Neutrophil (primary cell): ENCODE measurements around the gene HSFX4.
"Not testable (repeated sequence)": the region's sequence is repeated elsewhere in the genome, so short reads cannot be mapped to it uniquely, and the experiment has no call there.

Experiments used
- H3K27ac ChIP-seq: fragments of 200-600 bp; sonication (generic); 2 replicates; pipeline ENCODE4 v1.5.1; 2016; ENCODE audit warnings: mild to moderate bottlenecking, moderate library complexity
- H3K27me3 ChIP-seq: fragments of 200-600 bp; sonication (generic); 2 replicates; pipeline ENCODE4 v1.6.0; 2016; ENCODE audit warnings: mild to moderate bottlenecking
- H3K36me3 ChIP-seq: fragments of 200-600 bp; sonication (generic); 2 replicates; pipeline ENCODE4 v1.5.1; 2017
- H3K4me1 ChIP-seq, 2 experiments: fragments of 200-600 bp in 1 of 2; sonication (generic) in 1 of 2; 1 replicate in 1 of 2; 2 replicates in 1 of 2; pipeline versions ENCODE4 v1.5.1 to v1.6.1; 2013 to 2016; ENCODE audit warnings: low read depth in 1 of 2, low read length in 1 of 2, mild to moderate bottlenecking in 1 of 2, moderate library complexity in 1 of 2; ENCODE audit not compliant: control insufficient read depth in 1 of 2, insufficient read depth in 1 of 2
- H3K4me3 ChIP-seq, 2 experiments: fragments of 200-600 bp in 1 of 2; sonication (generic) in 1 of 2; 1 replicate in 1 of 2; 2 replicates in 1 of 2; pipeline ENCODE4 v1.5.1; 2013 to 2016; ENCODE audit warnings: low read depth in 1 of 2, low read length in 1 of 2, mild to moderate bottlenecking in 1 of 2, moderate library complexity in 1 of 2
- H3K9me3 ChIP-seq: fragments of 200-600 bp; sonication (generic); 2 replicates; pipeline ENCODE4 v1.5.1; 2016
- CTCF ChIP-seq: fragments of 200-600 bp; sonication (generic); IDR thresholded peaks from 2 replicates; pipeline ENCODE4 v1.5.1; 2016; ENCODE audit warnings: antibody characterized with exemption

Gene HSFX4

GRCh38 chrX:149908727-149909126 lies 20.6 kb upstream of the HSFX4 start:
- H3K4me3 ChIP-seq = no peak overlapping the region
- H3K36me3 ChIP-seq = no peaks in the 10 kb centered on the region
- no peak overlapping the region for H3K27ac ChIP-seq
- no peaks in the 10 kb centered on the region for H3K9me3 ChIP-seq
- H3K4me1 ChIP-seq = no peaks in the 10 kb centered on the region
- H3K27me3 ChIP-seq = no peaks in the 10 kb centered on the region
- TF ChIP-seq CTCF = no peak

GRCh38 chrX:149909324-149910177 lies 19.8 kb upstream of the HSFX4 start:
- Histone ChIP-seq H3K9me3 (no peaks in the 10 kb centered on the region), H3K36me3 (no peaks in the 10 kb centered on the region), H3K27me3 (no peaks in the 10 kb centered on the region), H3K27ac (peak overlapping the region; percentile 42), H3K4me3 (no peak overlapping the region), H3K4me1 (no peaks in the 10 kb centered on the region)
- TF ChIP-seq CTCF = no peak

DNA sequence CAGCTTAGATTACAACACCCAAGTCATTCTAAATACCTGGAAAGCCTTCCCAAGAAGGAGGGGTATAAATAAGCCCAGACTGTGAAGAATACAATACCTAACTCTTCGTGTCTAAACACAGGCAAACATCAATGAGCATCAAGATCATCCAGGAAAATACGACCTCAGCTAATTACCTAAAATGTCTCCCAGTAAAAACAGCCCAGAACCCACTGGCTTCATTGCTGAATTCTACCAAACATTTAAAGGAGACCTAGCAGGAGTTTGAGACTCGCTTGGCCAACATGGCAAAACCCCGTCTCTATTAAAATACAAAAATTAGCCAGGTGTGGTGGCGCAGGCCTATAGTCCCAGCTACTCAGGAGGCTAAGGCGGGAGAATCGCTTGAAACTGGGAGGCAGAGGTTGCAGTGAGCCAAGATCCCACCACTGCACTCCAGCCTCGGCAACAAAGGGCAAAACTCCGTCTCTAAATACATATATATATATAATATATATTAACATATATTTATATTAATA lies 19.1 kb upstream of the HSFX4 start:
- H3K36me3 ChIP-seq = no peaks in the 10 kb centered on the region
- no peaks in the 10 kb centered on the region for H3K9me3 ChIP-seq
- H3K27me3 ChIP-seq = no peaks in the 10 kb centered on the region
- peak overlapping the region; percentile 42 for H3K27ac ChIP-seq
- TF ChIP-seq CTCF = no peak
- no peaks in the 10 kb centered on the region for H3K4me1 ChIP-seq
- no peak overlapping the region for H3K4me3 ChIP-seq

- Histone ChIP-seq H3K27me3 (no peaks in the 10 kb centered on the region), H3K4me3 (no peak overlapping the region)
- no peak for TF ChIP-seq CTCF
Observed at GRCh38 chrX:149916745-149917392, 12.5 kb upstream of the HSFX4 start.

GRCh38 chrX:149923836-149924235 lies 5.5 kb upstream of the HSFX4 start:
- H3K9me3 ChIP-seq, H3K36me3 ChIP-seq, H3K4me3 ChIP-seq, H3K27ac ChIP-seq, H3K4me1 ChIP-seq, H3K27me3 ChIP-seq: not testable (repeated sequence)

More at GRCh38 chrX:149916745-149917392, 12.5 kb upstream of the HSFX4 start:
- H3K9me3 ChIP-seq = no peaks in the 10 kb centered on the region
- no peak overlapping the region for H3K27ac ChIP-seq
- H3K4me1 ChIP-seq = no peaks in the 10 kb centered on the region
- H3K36me3 ChIP-seq = no peaks in the 10 kb centered on the region

DNA sequence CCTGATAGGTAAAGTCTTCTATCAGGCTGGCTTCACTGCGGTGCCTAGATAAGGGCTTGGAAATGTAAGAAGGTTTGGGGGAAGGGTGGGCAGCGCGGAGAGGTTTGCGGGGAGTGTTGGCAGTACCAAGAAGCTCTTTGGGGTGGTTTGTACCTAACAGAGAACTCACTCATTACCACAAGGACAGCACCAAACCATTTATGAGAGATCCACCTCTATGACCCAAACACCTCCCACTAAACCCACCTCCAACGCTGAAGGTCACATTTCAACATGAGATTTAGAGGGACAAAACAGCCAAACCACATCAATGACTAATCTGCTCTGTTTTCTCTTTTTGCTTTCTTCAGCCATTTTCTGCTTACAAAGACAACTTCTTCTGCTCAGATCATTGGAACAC lies 4.9 kb upstream of the HSFX4 start:
- not testable (repeated sequence) for H3K36me3 ChIP-seq, H3K9me3 ChIP-seq, H3K27me3 ChIP-seq, H3K4me3 ChIP-seq, H3K27ac ChIP-seq, H3K4me1 ChIP-seq

DNA sequence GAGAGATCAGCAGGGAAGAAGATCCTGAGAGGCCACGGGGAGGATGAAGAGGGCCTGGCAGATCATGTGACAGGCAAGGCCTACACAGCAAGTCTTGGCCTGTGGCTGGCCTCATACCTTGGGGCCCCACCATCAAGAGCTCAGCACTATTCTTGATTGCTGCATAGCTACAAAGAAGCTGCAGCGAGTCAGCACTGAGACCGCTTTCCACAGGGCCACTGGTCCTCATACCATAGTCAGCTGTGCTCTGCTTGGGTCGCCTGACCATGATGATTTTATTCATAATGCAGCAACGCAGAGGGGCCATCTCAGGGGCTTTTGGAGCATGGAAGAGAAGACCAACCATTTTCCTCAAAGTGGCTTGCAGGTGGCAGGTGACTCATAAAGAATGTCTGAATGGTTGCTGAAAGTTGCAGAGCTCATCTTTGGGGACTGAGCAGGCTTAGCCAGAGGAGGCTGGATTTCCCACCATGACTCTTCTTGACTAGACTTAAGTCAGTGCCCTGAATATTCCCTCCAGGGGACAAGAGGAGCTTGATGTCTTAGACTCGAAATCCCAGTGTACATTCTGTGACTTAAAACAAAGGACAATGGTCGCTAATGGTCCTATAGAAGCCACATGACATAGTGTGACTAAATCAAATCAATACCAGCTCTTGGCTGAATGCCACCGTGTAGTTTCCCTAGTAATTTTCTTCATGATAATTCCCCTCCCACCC lies 2.0 kb upstream of the HSFX4 start:
- H3K9me3 ChIP-seq, H3K27me3 ChIP-seq, H3K27ac ChIP-seq, H3K36me3 ChIP-seq, H3K4me3 ChIP-seq, H3K4me1 ChIP-seq: not testable (repeated sequence)

DNA sequence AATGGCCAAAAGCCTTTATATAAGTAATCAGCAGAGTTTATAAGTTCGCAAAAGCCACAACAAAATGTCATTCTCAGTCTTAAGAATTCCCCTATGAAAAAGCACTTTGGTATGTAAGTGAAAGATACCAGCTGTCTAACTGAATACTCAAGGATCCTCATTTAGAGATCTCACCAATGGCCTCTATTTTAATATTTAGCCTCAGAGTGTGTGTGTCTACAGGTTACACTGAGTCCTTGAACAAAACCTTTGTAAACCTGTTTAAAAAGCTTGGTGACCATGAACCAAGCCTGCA lies 1.5 kb upstream of the HSFX4 start:
- not testable (repeated sequence) for H3K27me3 ChIP-seq

DNA sequence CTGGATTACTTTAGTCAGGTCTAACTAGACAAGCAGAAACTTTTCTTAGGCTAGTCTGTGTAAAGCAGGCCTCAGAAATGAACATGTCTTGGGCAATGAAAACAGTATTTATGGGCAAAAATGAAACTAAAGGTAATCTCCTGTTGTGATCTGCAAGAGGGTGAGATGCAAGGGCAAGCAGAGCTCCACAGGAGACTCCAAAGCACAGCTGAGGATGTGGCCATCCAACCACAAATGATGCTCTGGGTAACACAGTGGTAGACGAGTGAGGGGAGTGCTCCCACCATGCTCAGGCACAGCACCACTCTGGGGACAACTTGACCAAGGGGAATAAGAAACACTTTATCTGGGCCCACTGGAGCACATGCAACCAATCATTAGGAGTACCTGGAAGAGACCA lies 738 bp upstream of the HSFX4 start:
- H3K27ac ChIP-seq, H3K27me3 ChIP-seq, H3K4me3 ChIP-seq, H3K4me1 ChIP-seq, H3K9me3 ChIP-seq, H3K36me3 ChIP-seq: not testable (repeated sequence)

More for the DNA sequence above, 1.5 kb upstream of the HSFX4 start:
- not testable (repeated sequence) for H3K4me3 ChIP-seq, H3K27ac ChIP-seq, H3K4me1 ChIP-seq, H3K9me3 ChIP-seq, H3K36me3 ChIP-seq
